Uterus (tissue), 4 donors: ENCODE data around the gene SLC7A5. TPM values are rescaled to one million over a fixed set of nuclear protein-coding genes. Genes with fewer than 3 reads are reported as not detected.
"Not testable (repeated sequence)": the region's sequence is repeated elsewhere in the genome, so short reads cannot be mapped to it uniquely, and the experiment has no call there.

ENCODE experiments used
- DNase-seq, 2 donors: peaks; one replicate each; pipeline ENCODE4 v3.0.0-alpha.2; 2019 to 2020
- H3K27ac ChIP-seq, 2 donors: fragments of 200-600 bp; sonication (generic); 1 replicate in 1 of 2; 2 replicates in 1 of 2; pipeline ENCODE4 v1.5.1; 2016 to 2018
- H3K27me3 ChIP-seq, 2 donors: fragments of 200-600 bp; sonication (generic); one replicate each; pipeline ENCODE4 v1.5.1; 2018 to 2019; ENCODE audit warnings: control low read depth in 1 of 2
- H3K36me3 ChIP-seq, 2 donors: fragments of 200-600 bp; sonication (generic); one replicate each; pipeline ENCODE4 v1.5.1; 2019; ENCODE audit warnings: control low read depth in 1 of 2
- H3K4me1 ChIP-seq, 2 donors: fragments of 200-600 bp; sonication (generic); one replicate each; pipeline ENCODE4 v1.5.1; 2018 to 2019; ENCODE audit warnings: control low read depth in 1 of 2
- H3K4me3 ChIP-seq, 2 donors: fragments of 200-600 bp; sonication (generic); 1 replicate in 1 of 2; 2 replicates in 1 of 2; pipeline ENCODE4 v1.5.1; 2018 to 2019; ENCODE audit warnings: mild to moderate bottlenecking in 1 of 2
- H3K9me3 ChIP-seq, 2 donors: fragments of 200-600 bp; sonication (generic); one replicate each; pipeline ENCODE4 v1.5.1; 2019; ENCODE audit warnings: control low read depth in 1 of 2
- CTCF ChIP-seq, 4 experiments: fragments of 200-600 bp in 2 of 4; fragments of 450-650 bp in 2 of 4; sonication (generic) in 2 of 4; IDR thresholded peaks; one replicate each; pipeline ENCODE4 v1.5.1; 2016 to 2019; ENCODE audit warnings: antibody characterized with exemption in 4 of 4, mild to moderate bottlenecking in 2 of 4, moderate library complexity in 1 of 4
- POLR2A ChIP-seq, 2 donors: fragments of 450-650 bp; IDR thresholded peaks; one replicate each; pipeline ENCODE4 v1.6.1; 2016; ENCODE audit warnings: antibody characterized with exemption in 2 of 2, mild to moderate bottlenecking in 1 of 2, moderate library complexity in 1 of 2
- intact Hi-C: fragments of 100-400 bp; cut with DNase I; formaldehyde crosslinking; loops from one replicate; pipeline ENCODE4 v1.15.1; 2023; ENCODE audit warnings: low total_unique reads
- total RNA-seq, 4 donors: library from RNA; depleted of rRNA in 3 of 4; stranded (reverse); fragments of >200 nt in 3 of 4; gene quantifications; one replicate each; pipeline versions ENCODE4 v1.1.0 to v1.2.4, GENCODE V29; 2014 to 2023
- donor health status: DM: yes; HTN: yes; CAD: no.

Gene SLC7A5
- total RNA-seq = 1 to 10 TPM in 2 of 4 donors, under 1 TPM in 1, not detected in 1; 0.88 to 2.0 (median 1.3) TPM

- TF ChIP-seq POLR2A (IDR thresholded peaks at IDR 0.05) = peak in 1 of 2 donors; percentile 41
- H3K27ac ChIP-seq, H3K27me3 ChIP-seq, H3K36me3 ChIP-seq, H3K9me3 ChIP-seq, H3K4me1 ChIP-seq, intact Hi-C loops: not testable (repeated sequence)
- peak within 1 kb of the TSS; percentile 16 to 21 for H3K4me3 ChIP-seq
- DNase-seq = peak; percentile 33 to 60
Measured at GRCh38 chr16:87869061-87869878, at the start of gene SLC7A5. TSS of gene SLC7A5 (minus strand) at chr16:87869507. CDS start at chr16:87869422, 85 bp downstream.

- TF ChIP-seq POLR2A (IDR thresholded peaks at IDR 0.05) (no peak), CTCF (IDR thresholded peaks at IDR 0.05) (no peak)
- no peak overlapping the region for H3K27ac ChIP-seq
- intact Hi-C loops = no loop called here
Measured at GRCh38 chr16:87918338-87918737, 49.0 kb upstream of the SLC7A5 start.

DNA sequence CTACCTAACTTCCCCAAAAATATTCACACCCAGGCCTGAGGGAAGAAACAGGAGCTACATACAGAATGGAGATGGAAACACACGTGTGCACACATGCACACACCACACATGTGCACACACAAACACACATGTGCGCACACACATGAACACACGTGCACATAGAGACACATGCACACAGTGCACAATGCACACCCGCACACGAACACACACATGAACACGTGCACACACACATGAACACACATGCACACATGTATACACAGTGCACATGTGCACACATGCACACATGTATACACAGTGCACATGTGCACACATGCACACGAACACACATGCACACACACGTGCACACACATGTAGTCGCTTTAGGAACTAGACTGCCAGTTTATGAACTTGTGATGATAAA lies 48.2 kb upstream of the SLC7A5 start:
- Histone ChIP-seq H3K27me3 (no peaks in the 10 kb centered on the region), H3K9me3 (no peaks in the 10 kb centered on the region), H3K4me1 (no peaks in the 10 kb centered on the region), H3K36me3 (no peaks in the 10 kb centered on the region), H3K4me3 (no peak overlapping the region), H3K27ac (no peak overlapping the region)
- intact Hi-C loops = no loop called here
- DNase-seq = no peak
- TF ChIP-seq POLR2A (IDR thresholded peaks at IDR 0.05) (no peak), CTCF (IDR thresholded peaks at IDR 0.05) (no peak)

More at GRCh38 chr16:87918338-87918737, 49.0 kb upstream of the SLC7A5 start:
- Histone ChIP-seq H3K36me3 (no peaks in the 10 kb centered on the region), H3K9me3 (no peaks in the 10 kb centered on the region), H3K4me3 (no peak overlapping the region), H3K4me1 (no peaks in the 10 kb centered on the region), H3K27me3 (no peaks in the 10 kb centered on the region)
- peak; percentile 23 to 35 for DNase-seq

GRCh38 chr16:87914812-87915211 lies 45.5 kb upstream of the SLC7A5 start:
- H3K9me3 ChIP-seq = no peaks in the 10 kb centered on the region
- no peaks in the 10 kb centered on the region for H3K27me3 ChIP-seq
- no peak overlapping the region for H3K27ac ChIP-seq
- DNase-seq = no peak
- TF ChIP-seq POLR2A (IDR thresholded peaks at IDR 0.05) (no peak), CTCF (IDR thresholded peaks at IDR 0.05) (no peak)
- H3K36me3 ChIP-seq = no peaks in the 10 kb centered on the region
- H3K4me1 ChIP-seq = no peaks in the 10 kb centered on the region
- H3K4me3 ChIP-seq = no peak overlapping the region
- intact Hi-C loops = no loop called here

- H3K4me3 ChIP-seq, H3K9me3 ChIP-seq, DNase-seq, H3K27ac ChIP-seq, intact Hi-C loops, H3K36me3 ChIP-seq, H3K4me1 ChIP-seq, H3K27me3 ChIP-seq: not testable (repeated sequence)
Measured at GRCh38 chr16:87914021-87914725, 44.9 kb upstream of the SLC7A5 start.

- H3K27ac ChIP-seq, H3K36me3 ChIP-seq, DNase-seq, H3K27me3 ChIP-seq, H3K9me3 ChIP-seq, H3K4me1 ChIP-seq, intact Hi-C loops, H3K4me3 ChIP-seq: not testable (repeated sequence)
Measured at GRCh38 chr16:87912691-87913090, 43.4 kb upstream of the SLC7A5 start.

- H3K4me1 ChIP-seq, H3K4me3 ChIP-seq, H3K36me3 ChIP-seq, H3K9me3 ChIP-seq, H3K27ac ChIP-seq, intact Hi-C loops, H3K27me3 ChIP-seq: not testable (repeated sequence)
- peak; percentile 49 to 56 for DNase-seq
Measured at GRCh38 chr16:87911106-87911763, 41.9 kb upstream of the SLC7A5 start.
